Mucosa of descending colon (tissue), 3 donors: Measurements from ENCODE around the gene FBLL1. TPM values are rescaled to one million over a fixed set of nuclear protein-coding genes. Genes with fewer than 3 reads are reported as not detected.
A peak's percentile ranks its signal among the peaks of the same experiment; 100 is the strongest.

Source experiments
- ATAC-seq: fragments of 200-7000 bp; cut with Tn5 transposase; one replicate; pipeline ENCODE4 v1.9.1; 2020; ENCODE audit warnings: mild to moderate bottlenecking, moderate library complexity
- DNase-seq, 3 donors: peaks; one replicate each; pipeline ENCODE4 v3.0.0-alpha.2; 2020
- H3K36me3 ChIP-seq: fragments of 200-600 bp; one replicate; pipeline ENCODE4 v1.8.0; 2021; ENCODE audit warnings: low read depth, mild to moderate bottlenecking
- H3K4me1 ChIP-seq: fragments of 200-600 bp; one replicate; pipeline ENCODE4 v1.8.0; 2021; ENCODE audit warnings: low read depth, mild to moderate bottlenecking
- H3K4me3 ChIP-seq: fragments of 200-600 bp; one replicate; pipeline ENCODE4 v1.8.0; 2021; ENCODE audit warnings: mild to moderate bottlenecking
- H3K9me3 ChIP-seq: fragments of 200-600 bp; one replicate; pipeline ENCODE4 v1.8.0; 2021; ENCODE audit warnings: mild to moderate bottlenecking
- intact Hi-C, 2 donors: fragments of 100-400 bp; cut with DNase I in 1 of 2; cut with micrococcal nuclease in 1 of 2; formaldehyde crosslinking; loops; one replicate each; pipeline versions ENCODE4 v1.11.0 to v1.11.1; 2022; cut with DNase I, micrococcal nuclease
- long read RNA-seq, 2 donors: library from polyadenylated mRNA; unstranded; transcript quantifications; one replicate each; pipeline ENCODE4 v2.0.0, GENCODE V29; 2019 to 2021
- total RNA-seq, 3 donors: library from RNA; stranded (reverse); fragmentation: NEBNext Ultra II Directional in 2 of 3; extraction: Animal tissue kit (Norgen Biotek cat#: 25700) in 2 of 3; gene quantifications; one replicate each; pipeline versions ENCODE4 v1.2.1 to v1.2.4, GENCODE V29; 2021 to 2023
- TF ChIP-seq, protein P1 (sequence below): fragments of 200-600 bp; IDR thresholded peaks from one replicate; pipeline ENCODE4 v1.8.0; 2022; ENCODE audit warnings: antibody characterized with exemption, mild to moderate bottlenecking
- donor health status: DM: no; HTN: no; CAD: no; lungs with moderate emphysema.
- donor health status: DM: no; HTN: no; CAD: no.
- donor health status: DM: no; HTN: yes; CAD: no.

FBLL1 gene
- under 1 TPM; 0.26 to 0.76 (median 0.51) TPM for total RNA-seq
- long read RNA-seq, donor 1, partial matches to known transcripts: 0 of 2 reads
- long read RNA-seq, donor 1, other reads (novel, unspliced or antisense): 0 of 2 reads
- long read RNA-seq, donor 2: 0 reads

DNA sequence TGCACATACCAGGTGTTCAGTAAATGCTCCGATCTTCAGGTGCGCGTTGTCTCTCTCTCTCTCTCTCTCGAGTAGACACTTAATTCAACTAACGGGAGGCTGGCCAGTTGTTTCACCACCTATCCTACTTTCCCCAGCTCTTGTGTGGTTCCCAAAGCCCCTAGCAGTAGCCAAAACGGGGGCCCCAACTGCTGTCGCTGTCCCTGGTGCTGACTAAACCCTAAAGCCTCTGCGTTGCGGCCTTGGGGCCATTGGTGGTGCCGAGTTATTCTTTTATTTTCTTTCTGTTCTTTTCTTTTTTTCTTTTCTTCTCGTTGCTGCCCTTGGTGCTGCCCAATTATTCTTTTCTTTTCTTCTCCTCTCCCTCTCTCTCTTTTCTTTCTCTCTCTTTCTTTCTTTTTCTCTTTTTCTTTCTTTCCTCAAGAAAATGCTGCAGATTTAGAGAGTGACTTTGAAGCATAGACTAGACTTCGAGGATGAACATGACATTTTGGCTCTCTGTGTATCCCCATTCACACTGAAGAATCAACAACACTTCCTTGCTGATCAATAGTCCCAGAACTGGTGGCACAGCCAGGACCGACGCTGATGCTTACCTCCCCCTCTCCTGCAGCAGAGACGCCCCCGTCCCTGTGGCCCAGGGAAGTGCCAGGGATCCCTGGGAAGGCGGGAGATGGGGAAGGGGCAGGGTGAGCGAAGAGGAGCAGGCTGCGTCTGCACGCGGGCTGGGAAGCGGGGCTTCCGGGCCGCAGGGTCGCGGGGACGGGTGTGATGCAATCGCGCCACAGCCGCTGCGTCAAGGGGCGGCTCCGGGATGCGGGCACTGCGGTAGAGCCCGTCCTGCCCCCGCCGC lies at the start of gene FBLL1:
Gene FBLL1, plus strand, starts transcription at position 785 of the 853 bp plus-strand sequence. CDS start 200 bp downstream, outside the sequence.
- intact Hi-C loops: no loop called here
- H3K9me3 ChIP-seq: no peaks in the 10 kb centered on the region
- ATAC-seq (peak; percentile 51), DNase-seq (peak in 2 of 3 donors; percentile 14 to 46)
- H3K4me3 ChIP-seq: no peak within 1 kb of the TSS
- H3K36me3 ChIP-seq: no peaks in the 10 kb centered on the region
- TF ChIP-seq, protein P1, sequence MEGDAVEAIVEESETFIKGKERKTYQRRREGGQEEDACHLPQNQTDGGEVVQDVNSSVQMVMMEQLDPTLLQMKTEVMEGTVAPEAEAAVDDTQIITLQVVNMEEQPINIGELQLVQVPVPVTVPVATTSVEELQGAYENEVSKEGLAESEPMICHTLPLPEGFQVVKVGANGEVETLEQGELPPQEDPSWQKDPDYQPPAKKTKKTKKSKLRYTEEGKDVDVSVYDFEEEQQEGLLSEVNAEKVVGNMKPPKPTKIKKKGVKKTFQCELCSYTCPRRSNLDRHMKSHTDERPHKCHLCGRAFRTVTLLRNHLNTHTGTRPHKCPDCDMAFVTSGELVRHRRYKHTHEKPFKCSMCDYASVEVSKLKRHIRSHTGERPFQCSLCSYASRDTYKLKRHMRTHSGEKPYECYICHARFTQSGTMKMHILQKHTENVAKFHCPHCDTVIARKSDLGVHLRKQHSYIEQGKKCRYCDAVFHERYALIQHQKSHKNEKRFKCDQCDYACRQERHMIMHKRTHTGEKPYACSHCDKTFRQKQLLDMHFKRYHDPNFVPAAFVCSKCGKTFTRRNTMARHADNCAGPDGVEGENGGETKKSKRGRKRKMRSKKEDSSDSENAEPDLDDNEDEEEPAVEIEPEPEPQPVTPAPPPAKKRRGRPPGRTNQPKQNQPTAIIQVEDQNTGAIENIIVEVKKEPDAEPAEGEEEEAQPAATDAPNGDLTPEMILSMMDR: no peak
- H3K4me1 ChIP-seq: peaks cover 4% of the 10 kb centered on the region

DNA sequence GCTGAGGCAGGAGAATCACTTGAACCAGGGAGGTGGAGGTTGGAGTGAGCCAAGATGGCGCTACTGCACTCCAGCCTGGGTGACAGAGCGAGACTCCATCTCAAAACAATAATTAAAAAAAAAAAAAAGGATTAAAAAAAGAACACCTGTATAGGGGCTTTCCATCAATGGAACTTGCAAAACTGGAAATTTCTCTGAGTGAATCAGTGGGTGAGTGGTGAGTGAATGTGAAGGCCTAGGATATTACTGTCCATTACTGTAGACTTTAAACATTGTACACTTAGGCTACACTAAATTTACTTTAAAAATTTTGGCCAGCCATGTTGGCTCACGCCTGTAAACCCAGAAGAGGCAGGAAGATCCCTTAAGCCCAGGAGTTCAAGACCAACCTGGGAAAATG lies 48.5 kb upstream of the FBLL1 start:
- H3K4me1 ChIP-seq: no peaks in the 10 kb centered on the region
- no peak for DNase-seq
- H3K36me3 ChIP-seq: no peaks in the 10 kb centered on the region
- H3K9me3 ChIP-seq: no peaks in the 10 kb centered on the region
- no peak overlapping the region for H3K4me3 ChIP-seq
- TF ChIP-seq, protein P1: no peak
- intact Hi-C loops: no loop called here
- no peak for ATAC-seq

DNA sequence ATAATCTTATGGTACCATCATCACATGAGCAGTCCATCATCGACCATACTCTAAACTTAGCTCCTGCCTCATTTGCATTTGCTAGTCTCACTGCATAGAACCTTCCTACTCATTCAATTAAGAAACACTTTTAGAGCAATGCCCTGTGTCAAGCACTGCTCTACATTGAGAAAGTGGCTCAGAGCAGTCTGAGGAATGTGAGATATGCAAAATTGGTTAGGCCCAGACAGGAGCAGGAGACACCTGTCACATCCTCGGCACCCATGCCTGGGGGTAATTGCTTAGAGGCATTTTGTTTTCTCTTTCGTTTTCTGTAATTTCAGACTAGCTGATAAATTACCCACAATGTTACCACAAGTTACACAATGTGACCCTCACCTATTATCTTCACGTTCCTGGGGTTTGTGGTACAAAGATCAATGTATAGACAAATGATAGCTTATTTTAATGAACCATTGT lies 47.7 kb upstream of the FBLL1 start:
- ATAC-seq (no peak), DNase-seq (no peak)
- intact Hi-C loops: no loop called here

DNA sequence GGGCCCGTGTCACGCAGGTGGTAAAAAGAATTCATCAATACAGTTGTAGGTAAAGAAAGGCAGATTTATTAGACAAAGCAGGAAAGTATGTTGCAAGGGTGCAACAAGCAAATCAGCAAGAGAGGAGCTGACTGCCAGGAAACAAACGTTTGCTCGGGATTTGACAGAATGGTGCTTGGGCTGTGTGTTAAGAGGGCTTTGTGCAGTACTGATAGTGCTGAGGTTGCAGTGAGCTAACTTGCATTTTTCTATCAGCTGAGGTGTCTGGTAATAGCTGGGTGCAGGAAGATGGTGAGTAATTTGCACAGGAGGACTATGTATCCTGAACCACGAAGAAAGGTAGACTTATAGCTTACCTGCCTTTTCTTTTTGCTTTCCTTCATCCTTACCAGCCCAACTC lies 46.7 kb upstream of the FBLL1 start:
- ATAC-seq (no peak), DNase-seq (no peak)
- H3K9me3 ChIP-seq: no peaks in the 10 kb centered on the region
- H3K36me3 ChIP-seq: no peaks in the 10 kb centered on the region
- no peak overlapping the region for H3K4me3 ChIP-seq
- intact Hi-C loops: no loop called here
- TF ChIP-seq, protein P1: no peak
- H3K4me1 ChIP-seq: peaks cover 3% of the 10 kb centered on the region

More for the DNA sequence above, 47.7 kb upstream of the FBLL1 start:
- TF ChIP-seq, protein P1: no peak
- no peaks in the 10 kb centered on the region for H3K9me3 ChIP-seq
- peaks cover 3% of the 10 kb centered on the region for H3K4me1 ChIP-seq
- H3K4me3 ChIP-seq: no peak overlapping the region
- H3K36me3 ChIP-seq: no peaks in the 10 kb centered on the region

DNA sequence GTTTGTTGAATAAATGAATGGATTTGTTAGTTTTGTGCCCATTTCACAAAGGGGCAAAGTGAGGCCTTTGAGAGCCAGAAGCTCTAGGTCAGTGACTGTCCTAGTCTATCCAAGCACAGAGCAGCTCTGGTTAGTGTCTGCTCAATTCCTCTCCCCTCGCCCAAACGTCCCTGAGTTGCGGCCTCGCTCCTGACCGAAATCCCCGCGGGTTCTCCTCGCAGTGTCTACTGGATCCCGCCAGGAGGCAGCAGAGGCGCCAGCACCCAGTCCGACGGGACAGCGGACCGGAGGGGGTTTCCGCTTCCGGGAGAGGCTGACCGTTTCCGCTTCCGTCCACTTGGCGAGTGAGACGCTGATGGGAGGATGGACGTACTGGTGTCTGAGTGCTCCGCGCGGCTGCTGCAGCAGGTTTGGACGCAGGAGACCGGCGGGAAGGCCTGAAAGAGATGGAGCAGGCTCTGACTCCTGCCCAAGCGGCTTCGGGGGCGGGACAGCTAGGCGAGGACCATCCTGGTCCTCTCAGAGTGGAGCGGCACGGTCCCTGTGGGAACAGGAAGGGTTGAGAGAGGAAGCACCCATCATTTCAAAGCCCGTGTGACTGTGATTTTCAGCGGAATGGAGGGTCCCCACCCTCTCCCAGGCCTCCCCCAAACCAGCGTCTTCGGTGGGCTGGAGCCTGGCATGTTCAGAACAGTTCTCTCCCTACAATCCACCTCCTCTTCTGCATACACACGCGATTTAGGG lies 42.8 kb upstream of the FBLL1 start, which contains the start of gene RARS1:
Gene RARS1, plus strand, starts transcription at position 336 of the 744 bp plus-strand sequence. Its CDS starts 28 bp downstream, at position 364.
- H3K9me3 ChIP-seq: no peaks in the 10 kb centered on the region
- H3K4me3 ChIP-seq: peak within 1 kb of the TSS; percentile 71
- TF ChIP-seq, protein P1: peak; percentile 97
- H3K4me1 ChIP-seq: peaks cover 3% of the 10 kb centered on the region
- intact Hi-C loops: no loop called here
- ATAC-seq: peak; percentile 100
- H3K36me3 ChIP-seq: no peaks in the 10 kb centered on the region
- DNase-seq: peak; percentile 95
